ENCODE data around the gene LILRB5.
"Not testable (repeated sequence)": the region's sequence is repeated elsewhere in the genome, so short reads cannot be mapped to it uniquely, and the experiment has no call there.

Gene LILRB5

GRCh38 chr19:54274516-54274915, 17.4 kb upstream of the LILRB5 start:
- not testable (repeated sequence) for DNase-seq

DNA sequence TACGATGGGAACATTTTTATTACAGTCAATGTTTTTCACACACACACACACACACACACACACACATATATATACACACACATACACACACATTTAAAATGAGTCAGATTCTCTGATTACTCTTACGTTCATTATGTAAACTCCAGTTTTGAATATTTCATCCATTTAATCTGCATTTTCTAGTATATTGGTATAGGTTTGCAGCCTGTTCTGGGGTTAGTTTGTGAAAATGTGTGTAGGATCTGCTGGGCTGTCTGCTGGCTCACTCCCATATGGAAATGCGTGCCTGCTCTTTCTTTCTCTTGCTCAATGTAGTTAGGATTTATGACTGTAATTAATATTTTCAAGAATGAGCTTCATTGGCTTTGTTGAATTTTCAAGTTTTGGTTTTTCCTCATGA, 16.7 kb upstream of the LILRB5 start:
- DNase-seq: no peak

- not testable (repeated sequence) for DNase-seq
These were observed 15.1 kb upstream of the LILRB5 start for GRCh38 chr19:54272181-54272580.

DNA sequence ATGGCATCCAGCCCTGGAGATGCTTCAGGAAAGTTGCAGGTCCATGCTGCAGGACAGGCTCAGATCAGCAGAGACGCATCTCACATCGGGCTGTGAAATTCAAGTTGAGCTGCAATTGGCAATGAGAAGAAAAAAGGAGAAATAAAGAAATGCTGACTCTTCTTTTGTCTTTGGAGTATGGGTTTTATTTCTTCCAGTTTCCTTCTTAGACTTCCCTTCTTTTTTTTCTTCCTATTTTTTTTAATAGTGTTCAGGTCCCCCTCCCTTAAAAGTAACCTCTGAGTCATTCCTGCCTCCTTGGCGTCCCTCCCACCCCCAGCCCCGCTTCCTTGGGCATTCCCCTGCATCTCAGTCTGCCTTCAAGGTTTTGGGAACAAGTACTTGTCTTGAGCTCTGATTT, 14.5 kb upstream of the LILRB5 start:
- not testable (repeated sequence) for DNase-seq

- DNase-seq: no peak
These were observed 14.0 kb upstream of the LILRB5 start for GRCh38 chr19:54271106-54271505.

DNA sequence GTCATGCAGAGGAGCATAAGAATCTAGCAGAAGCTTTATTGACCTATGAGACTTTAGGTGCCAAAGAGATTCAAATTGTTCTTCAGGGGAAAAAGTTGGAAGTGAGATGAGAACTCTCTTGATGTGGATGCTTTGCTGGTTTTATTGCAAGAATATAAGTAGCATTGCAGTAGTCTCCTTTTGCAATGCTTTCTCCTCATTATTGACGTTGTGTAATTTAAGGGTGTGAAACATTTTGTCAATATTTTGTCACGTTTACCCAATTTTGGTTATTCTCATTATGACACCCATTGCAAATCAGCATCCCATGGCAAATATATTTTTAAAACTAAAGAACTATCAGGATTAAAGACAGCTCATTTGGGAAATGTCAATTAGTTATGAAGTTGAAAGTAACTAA, 11.9 kb upstream of the LILRB5 start:
- no peak for DNase-seq

GRCh38 chr19:54266133-54266532, 9.1 kb upstream of the LILRB5 start:
- peak; percentile 57 for DNase-seq

DNA sequence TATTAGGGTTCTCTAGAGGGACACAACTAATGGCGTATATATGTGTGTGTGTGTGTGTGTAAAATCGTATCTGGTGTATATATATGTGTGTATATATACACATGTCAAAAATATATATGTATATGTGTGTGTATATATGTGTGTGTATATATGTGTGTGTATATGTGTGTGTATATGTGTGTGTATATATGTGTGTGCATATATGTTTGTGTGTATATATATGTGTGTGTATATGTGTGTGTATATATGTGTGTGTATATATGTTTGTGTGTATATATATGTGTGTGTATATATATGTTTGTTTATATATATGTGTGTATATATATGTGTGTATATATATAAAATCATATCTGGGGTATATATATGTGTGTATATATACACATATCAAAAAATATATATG, 5.4 kb upstream of the LILRB5 start:
- no peak for DNase-seq

DNA sequence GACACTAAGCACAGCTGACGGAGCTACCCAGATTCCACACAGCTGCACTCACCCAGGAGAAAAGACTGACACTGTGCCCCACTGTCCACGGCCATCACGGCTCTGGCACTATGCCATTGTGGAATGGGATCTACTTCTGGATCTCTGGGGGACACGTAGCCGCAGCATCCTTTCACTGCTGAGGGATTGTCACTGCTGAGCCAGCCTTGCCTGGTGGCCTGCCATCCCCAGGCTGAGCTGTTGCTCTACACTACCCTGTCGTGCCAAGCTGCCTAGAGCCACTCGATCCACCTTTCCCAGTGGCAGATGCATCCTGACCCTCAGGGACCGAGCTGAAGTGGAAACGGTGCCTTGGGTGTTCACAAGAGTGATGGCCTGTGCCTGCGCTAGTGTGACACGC, 5.0 kb upstream of the LILRB5 start:
- DNase-seq: no peak

DNA sequence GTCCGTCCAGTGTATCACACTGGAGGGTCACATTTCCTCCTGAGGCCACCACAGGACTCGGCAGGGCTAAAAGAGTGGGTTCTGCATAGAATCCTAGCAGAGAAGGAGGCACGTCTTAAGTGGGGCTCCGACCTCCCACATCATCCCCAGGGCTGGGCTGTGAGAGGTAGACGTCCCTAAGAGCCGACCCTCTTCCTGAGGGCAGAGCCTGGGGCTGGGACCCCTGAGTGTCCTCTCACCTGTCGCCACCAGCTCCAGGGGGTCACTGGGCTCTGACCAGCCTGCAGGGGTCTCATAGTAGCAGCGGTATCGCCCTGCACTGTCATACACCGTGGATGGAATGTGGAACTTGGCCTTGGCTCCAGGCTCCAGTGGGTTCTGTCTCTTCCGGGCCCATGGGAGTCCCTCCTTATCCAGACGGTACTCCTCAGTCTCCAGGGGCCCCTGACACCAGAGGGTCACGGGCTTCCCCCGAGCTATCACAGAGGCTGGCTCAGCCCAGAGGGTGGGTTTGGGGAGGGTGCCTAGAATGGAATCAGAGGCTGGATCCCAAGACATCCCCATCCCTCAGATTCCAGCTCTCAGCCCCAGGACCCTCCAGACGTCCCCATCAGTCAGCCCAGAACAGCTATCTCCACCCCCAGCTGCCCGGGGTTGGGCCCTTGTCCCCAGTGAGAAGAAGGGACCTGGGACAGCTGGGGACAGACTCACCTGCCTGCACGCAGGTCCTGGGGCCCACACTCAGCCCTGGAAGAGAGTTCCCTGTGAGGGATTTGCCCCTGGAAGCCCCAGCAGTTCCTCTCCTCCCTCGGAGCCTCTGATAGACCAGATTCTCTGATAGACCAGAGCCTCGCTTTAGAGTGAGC, 590 bp downstream of the LILRB5 start:
- DNase-seq: no peak

GRCh38 chr19:54255105-54255775, 1.8 kb downstream of the LILRB5 start:
- no peak for DNase-seq

- DNase-seq: no peak
These were observed 2.7 kb downstream of the LILRB5 start for GRCh38 chr19:54254195-54254906.

- no peak for DNase-seq
These were observed 3.5 kb downstream of the LILRB5 start for GRCh38 chr19:54253331-54254194.

DNA sequence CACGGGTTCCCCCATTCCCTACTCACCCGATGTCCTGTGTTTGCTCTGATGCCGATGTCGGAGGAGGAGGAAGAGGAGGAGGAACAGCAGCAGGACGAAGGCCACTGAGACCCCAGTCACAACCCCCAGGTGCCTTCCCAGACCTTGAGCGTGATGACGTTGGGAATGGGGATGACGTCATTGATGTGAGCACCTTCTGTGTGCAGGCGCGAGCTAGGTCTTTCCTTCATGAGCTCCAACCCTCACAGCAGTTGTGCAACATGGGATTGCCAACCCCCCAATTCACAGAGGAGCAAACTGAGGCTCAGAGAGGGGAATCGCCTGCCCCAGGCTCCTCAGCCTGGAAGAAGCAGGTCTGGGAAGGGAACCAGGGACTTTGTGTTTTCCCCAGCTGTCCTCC, 4.2 kb downstream of the LILRB5 start:
- no peak for DNase-seq

DNA sequence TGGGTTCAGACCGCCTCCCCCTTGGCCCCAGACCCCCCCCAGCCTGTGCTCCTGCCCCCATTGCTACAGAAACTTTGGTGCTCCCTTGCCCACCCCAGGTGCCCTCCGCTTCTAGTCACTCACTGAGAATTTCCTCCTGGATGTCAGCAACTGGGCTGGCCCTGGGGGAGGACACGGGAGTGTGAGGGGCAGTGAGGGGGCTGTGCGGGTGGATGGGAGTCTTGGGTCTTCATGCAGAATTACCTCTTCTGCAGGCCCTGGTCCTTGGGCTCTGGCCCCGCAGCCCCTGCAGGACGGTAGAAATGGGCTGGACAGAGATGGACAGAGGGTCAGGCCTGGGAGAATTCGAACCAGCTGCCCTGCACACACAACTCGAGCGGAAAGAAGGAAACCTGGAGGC, 4.8 kb downstream of the LILRB5 start:
- DNase-seq: no peak

- DNase-seq: peak; percentile 37
These were observed 9.0 kb downstream of the LILRB5 start for GRCh38 chr19:54248016-54248601.

DNA sequence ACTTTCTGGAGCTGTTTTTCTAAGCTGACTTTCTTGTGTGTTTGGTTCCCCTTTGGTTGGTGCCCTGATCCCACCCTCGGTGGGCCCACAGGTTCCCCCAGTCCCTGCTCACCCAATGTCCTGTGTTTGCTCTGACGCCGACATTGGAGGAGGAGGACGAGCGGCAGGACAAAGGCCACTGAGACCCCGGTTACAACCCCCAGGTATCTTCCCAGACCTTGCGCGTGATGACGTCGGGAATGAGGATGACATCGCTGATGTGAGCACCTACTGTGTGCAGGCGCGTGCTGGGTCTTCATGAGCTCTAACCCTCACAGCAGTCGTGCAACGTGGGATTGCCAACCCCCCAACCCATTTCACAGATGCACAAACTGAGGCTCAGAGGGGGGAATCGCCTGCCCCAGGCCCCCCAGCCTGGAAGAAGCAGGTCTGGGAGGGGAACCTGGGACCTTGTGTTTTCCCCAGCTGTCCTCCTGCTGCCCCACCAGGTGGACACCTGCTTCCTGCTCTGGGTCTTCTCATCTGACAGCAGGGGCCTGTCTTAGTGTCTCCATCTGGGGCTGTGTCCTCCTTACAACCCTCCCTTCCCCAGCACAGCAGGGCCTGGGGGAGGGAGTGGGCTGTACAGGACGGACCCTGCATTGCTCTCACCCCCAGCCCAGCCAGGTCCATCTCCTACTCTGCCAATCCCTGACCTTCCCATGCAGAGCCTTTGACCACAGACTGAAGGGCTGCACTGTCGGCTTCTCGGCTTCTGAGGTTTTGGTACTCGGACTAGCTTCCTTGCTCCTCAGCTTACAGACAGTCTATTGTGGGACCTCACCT, 9.8 kb downstream of the LILRB5 start:
- DNase-seq: no peak

DNA sequence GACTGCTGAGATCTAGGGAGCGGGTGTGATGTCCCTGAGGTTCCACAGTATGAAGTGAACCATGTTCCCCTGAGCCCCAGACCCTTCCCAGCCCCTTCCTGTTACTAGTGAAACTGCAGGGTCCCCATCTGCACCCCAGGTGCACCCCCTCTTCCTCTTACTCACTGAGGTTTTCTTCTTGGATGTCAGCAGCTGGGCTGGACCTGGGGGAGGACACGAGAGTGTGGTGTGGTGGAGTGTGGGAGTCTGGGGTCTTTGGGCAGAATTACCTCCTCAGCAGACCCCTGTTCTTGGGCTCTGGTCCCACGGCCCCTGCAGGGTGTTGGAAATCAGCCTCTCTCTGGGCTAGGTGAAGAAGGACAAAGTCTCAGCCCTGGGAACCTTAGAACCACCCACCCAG, 11.1 kb downstream of the LILRB5 start:
- no peak for DNase-seq

DNA sequence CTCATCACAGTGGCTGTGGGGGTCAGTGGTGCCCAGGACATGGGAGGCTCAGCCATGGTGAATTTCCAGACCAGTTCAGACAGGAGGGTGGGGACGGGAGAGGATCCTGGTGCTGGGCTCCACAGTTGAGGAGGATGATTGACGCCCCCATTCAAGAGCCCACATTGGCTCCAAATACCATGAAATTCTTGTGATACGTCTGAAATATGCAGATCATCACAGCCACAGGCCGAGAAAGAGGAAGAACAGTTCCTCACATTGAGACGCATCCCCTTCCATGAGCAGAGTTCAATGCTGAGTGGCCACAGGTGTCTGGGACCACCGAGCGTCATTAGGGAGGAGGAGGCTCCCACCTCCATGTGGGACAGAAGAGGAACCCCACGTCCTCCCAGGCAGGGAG, 13.3 kb downstream of the LILRB5 start:
- DNase-seq: not testable (repeated sequence)

DNA sequence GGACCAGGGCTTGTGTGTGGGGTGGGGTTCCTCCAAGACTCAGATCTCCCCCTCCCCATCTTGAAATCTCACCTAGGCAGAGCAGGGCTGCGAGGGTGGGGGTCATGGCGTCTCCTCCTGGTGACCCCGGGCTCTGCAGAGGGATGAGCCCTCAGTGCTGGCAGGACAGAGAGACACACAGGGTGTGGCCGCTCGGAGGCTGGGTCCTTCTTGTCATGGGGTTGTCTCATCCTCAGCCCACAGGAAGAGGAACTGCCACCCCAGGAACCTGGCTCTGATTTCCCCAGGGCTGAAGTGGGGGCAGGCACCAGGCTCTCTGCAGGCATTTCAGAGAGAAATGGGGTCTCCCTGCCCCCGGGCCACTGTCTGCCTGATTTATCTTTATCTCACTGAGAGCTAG, 14.4 kb downstream of the LILRB5 start, which contains the start of gene LILRA6:
Gene LILRA6 (minus strand): TSS at position 145 of the 400 bp plus-strand sequence.
- peak; percentile 7 for DNase-seq

- DNase-seq: not testable (repeated sequence)
These were observed 14.8 kb downstream of the LILRB5 start for GRCh38 chr19:54242234-54242633.

Measured in CD4-positive, alpha-beta T cell treated with Interleukin-21 for 1 hour (primary cell).